Upper lobe of left lung (tissue), 4 donors: Measurements from ENCODE around the gene AP1S3.

ENCODE experiments used
- EP300 ChIP-seq, 4 donors: sonication (generic); formaldehyde crosslinking; IDR thresholded peaks; one replicate each; pipeline ENCODE4 v1.5.1; 2017; ENCODE audit warnings: antibody characterized with exemption in 4 of 4, control low read depth in 2 of 4
- POLR2A ChIP-seq, 4 donors: fragments of 450-650 bp; IDR thresholded peaks; one replicate each; pipeline ENCODE4 v1.5.1; 2016 to 2017; ENCODE audit warnings: antibody characterized with exemption in 4 of 4, mild to moderate bottlenecking in 2 of 4
- POLR2AphosphoS5 ChIP-seq, 2 donors: sonication (generic); formaldehyde crosslinking; IDR thresholded peaks; one replicate each; pipeline ENCODE4 v1.5.1; 2017; ENCODE audit warnings: antibody characterized with exemption in 2 of 2
- TF ChIP-seq, protein P1 (sequence below), 6 experiments: fragments of 450-650 bp in 4 of 6; fragments of 200-600 bp in 2 of 6; sonication (generic) in 2 of 6; IDR thresholded peaks; one replicate each; pipeline ENCODE4 v1.5.1; 2016 to 2019; ENCODE audit warnings: antibody characterized with exemption in 6 of 6

DNA sequence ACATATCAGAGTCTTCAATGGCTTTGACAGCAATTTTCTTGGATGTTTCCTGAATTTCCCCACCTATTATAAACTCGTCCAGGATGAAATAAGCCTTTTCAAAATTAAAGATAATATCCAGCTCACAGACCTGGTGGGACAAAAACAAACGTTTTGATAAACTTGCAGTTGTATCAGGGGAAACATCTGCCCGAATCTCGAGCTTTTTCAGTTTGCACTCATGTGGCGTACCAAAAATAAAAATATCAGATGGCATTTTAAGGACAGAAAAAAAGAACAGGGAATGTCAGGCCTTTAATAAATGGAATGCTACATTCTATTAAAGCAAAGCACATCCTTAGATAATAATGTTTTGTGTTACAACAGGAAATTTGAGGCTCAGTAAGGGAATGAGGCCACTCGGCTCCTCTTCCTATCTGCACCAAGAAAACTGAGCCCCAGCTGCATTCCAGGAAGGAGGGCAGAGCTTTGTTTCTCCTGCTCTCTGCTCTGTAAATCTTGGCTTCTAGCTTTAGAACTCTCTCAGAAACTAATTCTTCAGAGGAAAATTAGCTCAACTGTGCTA is 72.1 kb downstream of the AP1S3 start:
- TF ChIP-seq POLR2A (IDR thresholded peaks at IDR 0.05) = no peak
- no peak for TF ChIP-seq EP300 (IDR thresholded peaks at IDR 0.05)
- TF ChIP-seq, protein P1, sequence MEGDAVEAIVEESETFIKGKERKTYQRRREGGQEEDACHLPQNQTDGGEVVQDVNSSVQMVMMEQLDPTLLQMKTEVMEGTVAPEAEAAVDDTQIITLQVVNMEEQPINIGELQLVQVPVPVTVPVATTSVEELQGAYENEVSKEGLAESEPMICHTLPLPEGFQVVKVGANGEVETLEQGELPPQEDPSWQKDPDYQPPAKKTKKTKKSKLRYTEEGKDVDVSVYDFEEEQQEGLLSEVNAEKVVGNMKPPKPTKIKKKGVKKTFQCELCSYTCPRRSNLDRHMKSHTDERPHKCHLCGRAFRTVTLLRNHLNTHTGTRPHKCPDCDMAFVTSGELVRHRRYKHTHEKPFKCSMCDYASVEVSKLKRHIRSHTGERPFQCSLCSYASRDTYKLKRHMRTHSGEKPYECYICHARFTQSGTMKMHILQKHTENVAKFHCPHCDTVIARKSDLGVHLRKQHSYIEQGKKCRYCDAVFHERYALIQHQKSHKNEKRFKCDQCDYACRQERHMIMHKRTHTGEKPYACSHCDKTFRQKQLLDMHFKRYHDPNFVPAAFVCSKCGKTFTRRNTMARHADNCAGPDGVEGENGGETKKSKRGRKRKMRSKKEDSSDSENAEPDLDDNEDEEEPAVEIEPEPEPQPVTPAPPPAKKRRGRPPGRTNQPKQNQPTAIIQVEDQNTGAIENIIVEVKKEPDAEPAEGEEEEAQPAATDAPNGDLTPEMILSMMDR (IDR thresholded peaks at IDR 0.05) = no peak
- TF ChIP-seq POLR2AphosphoS5 (IDR thresholded peaks at IDR 0.05) = no peak
